Kidney epithelial cell (primary cell): ENCODE results near the gene PCP4. TPM values are rescaled to one million over a fixed set of nuclear protein-coding genes. Genes with fewer than 3 reads are reported as not detected.
"Not testable (repeated sequence)": the region's sequence is repeated elsewhere in the genome, so short reads cannot be mapped to it uniquely, and the experiment has no call there.

Experiments
- DNase-seq: peaks from one replicate; pipeline ENCODE4 v3.0.0-alpha.2; 2010; ENCODE audit warnings: low read depth
- H3K27me3 ChIP-seq: 2 replicates; pipeline ENCODE4 v1.6.0; 2011; ENCODE audit warnings: low read length; ENCODE audit not compliant: control insufficient read depth, insufficient read depth
- H3K36me3 ChIP-seq: 2 replicates; pipeline ENCODE4 v1.5.1; 2011; ENCODE audit warnings: low read length; ENCODE audit not compliant: control insufficient read depth, insufficient read depth
- H3K4me3 ChIP-seq: 2 replicates; pipeline ENCODE4 v1.5.1; 2011; ENCODE audit warnings: low read depth, mild to moderate bottlenecking, control low read depth, low read length
- CTCF ChIP-seq: IDR thresholded peaks from 2 replicates; pipeline ENCODE4 v1.5.1; 2011; ENCODE audit warnings: mild to moderate bottlenecking, moderate library complexity, low read length, control low read depth, inconsistent platforms; ENCODE audit not compliant: insufficient read depth, poor library complexity, severe bottlenecking
- total RNA-seq: library from RNA; depleted of rRNA; stranded (reverse); fragments of >200 nt; gene quantifications from 2 replicates; pipeline ENCODE4 v1.2.3, GENCODE V29; 2015

Gene PCP4
- total RNA-seq, 1 donor from 2014 or later: 1.2 TPM

GRCh38 chr21:39882151-39882838 is 15.1 kb downstream of the PCP4 start:
- H3K4me3 ChIP-seq: no peak overlapping the region
- no peaks in the 10 kb centered on the region for H3K36me3 ChIP-seq
- DNase-seq: no peak
- no peaks in the 10 kb centered on the region for H3K27me3 ChIP-seq
- no peak for TF ChIP-seq CTCF

GRCh38 chr21:39882839-39883195 is 15.6 kb downstream of the PCP4 start:
- TF ChIP-seq CTCF: no peak
- no peak for DNase-seq
- H3K27me3 ChIP-seq: no peaks in the 10 kb centered on the region
- H3K36me3 ChIP-seq: no peaks in the 10 kb centered on the region
- no peak overlapping the region for H3K4me3 ChIP-seq

GRCh38 chr21:39885119-39885848 is 18.0 kb downstream of the PCP4 start:
- no peak for DNase-seq
- Histone ChIP-seq H3K27me3 (no peaks in the 10 kb centered on the region), H3K36me3 (no peaks in the 10 kb centered on the region), H3K4me3 (no peak overlapping the region)
- no peak for TF ChIP-seq CTCF

- no peak for TF ChIP-seq CTCF
- H3K4me3 ChIP-seq: no peak overlapping the region
- no peak for DNase-seq
- no peaks in the 10 kb centered on the region for H3K27me3 ChIP-seq
- H3K36me3 ChIP-seq: no peaks in the 10 kb centered on the region
Measured at GRCh38 chr21:39888848-39889247, 21.6 kb downstream of the PCP4 start.

- H3K4me3 ChIP-seq: no peak overlapping the region
- H3K36me3 ChIP-seq: no peaks in the 10 kb centered on the region
- H3K27me3 ChIP-seq: no peaks in the 10 kb centered on the region
- no peak for DNase-seq
- no peak for TF ChIP-seq CTCF
Measured at GRCh38 chr21:39891111-39891510, 23.9 kb downstream of the PCP4 start.

GRCh38 chr21:39891863-39892262 is 24.6 kb downstream of the PCP4 start:
- H3K27me3 ChIP-seq, DNase-seq, H3K4me3 ChIP-seq, H3K36me3 ChIP-seq: not testable (repeated sequence)
